ENCODE results near the gene CCT3.
A peak's percentile ranks its signal among the peaks of the same experiment; 100 is the strongest.
"Not testable (repeated sequence)": the region's sequence is repeated elsewhere in the genome, so short reads cannot be mapped to it uniquely, and the experiment has no call there.

The CCT3 gene

GRCh38 chr1:156344409-156344808 lies 6.3 kb upstream of the CCT3 start:
- H3K27me3 ChIP-seq (ENCODE audit: insufficient read depth, low read depth, severe bottlenecking) = no peaks in the 10 kb centered on the region
- no peak for TF ChIP-seq CTCF (IDR thresholded peaks at IDR 0.05; ENCODE audit: low read depth, low read length)
- H3K4me3 ChIP-seq (ENCODE audit: low read depth, low read length) = no peak overlapping the region
- no peaks in the 10 kb centered on the region for H3K9me3 ChIP-seq (ENCODE audit: severe bottlenecking)
- no peak overlapping the region for H3K27ac ChIP-seq
- H3K36me3 ChIP-seq = no peaks in the 10 kb centered on the region
- no peak for DNase-seq

- H3K9me3 ChIP-seq (ENCODE audit: severe bottlenecking) = no peaks in the 10 kb centered on the region
- H3K27me3 ChIP-seq (ENCODE audit: insufficient read depth, low read depth, severe bottlenecking) = no peaks in the 10 kb centered on the region
- H3K4me3 ChIP-seq (ENCODE audit: low read depth, low read length) = no peak overlapping the region
- TF ChIP-seq CTCF (IDR thresholded peaks at IDR 0.05; ENCODE audit: low read depth, low read length) = no peak
- DNase-seq = no peak
- no peaks in the 10 kb centered on the region for H3K36me3 ChIP-seq
- H3K27ac ChIP-seq = no peak overlapping the region
Observed at GRCh38 chr1:156342166-156342955, 4.3 kb upstream of the CCT3 start.

- H3K27me3 ChIP-seq (ENCODE audit: insufficient read depth, low read depth, severe bottlenecking) = no peaks in the 10 kb centered on the region
- no peak for DNase-seq
- H3K27ac ChIP-seq = peak overlapping the region; percentile 86
- no peaks in the 10 kb centered on the region for H3K9me3 ChIP-seq (ENCODE audit: severe bottlenecking)
- peaks cover 43% of the 10 kb centered on the region for H3K36me3 ChIP-seq
- peak; percentile 37; the same call in 1 of the 2 replicates for TF ChIP-seq CTCF (IDR thresholded peaks at IDR 0.05; ENCODE audit: low read depth, low read length)
- peak overlapping the region; percentile 84 for H3K4me3 ChIP-seq (ENCODE audit: low read depth, low read length)
Observed at GRCh38 chr1:156337888-156338179, 258 bp downstream of the CCT3 start.

- Histone ChIP-seq H3K4me3 (ENCODE audit: low read depth, low read length) (peak overlapping the region; percentile 84), H3K36me3 (peaks cover 48% of the 10 kb centered on the region), H3K9me3 (ENCODE audit: severe bottlenecking) (no peaks in the 10 kb centered on the region), H3K27me3 (ENCODE audit: insufficient read depth, low read depth, severe bottlenecking) (no peaks in the 10 kb centered on the region), H3K27ac (peak overlapping the region; percentile 86)
- DNase-seq = no peak
- no peak for TF ChIP-seq CTCF (IDR thresholded peaks at IDR 0.05; ENCODE audit: low read depth, low read length)
Observed at GRCh38 chr1:156337052-156337887, 822 bp downstream of the CCT3 start.

GRCh38 chr1:156336242-156336641 lies 1.9 kb downstream of the CCT3 start:
- no peaks in the 10 kb centered on the region for H3K27me3 ChIP-seq (ENCODE audit: insufficient read depth, low read depth, severe bottlenecking)
- no peaks in the 10 kb centered on the region for H3K9me3 ChIP-seq (ENCODE audit: severe bottlenecking)
- peak; percentile 48 for TF ChIP-seq CTCF (IDR thresholded peaks at IDR 0.05; ENCODE audit: low read depth, low read length)
- peak; percentile 49 for DNase-seq
- peaks cover 59% of the 10 kb centered on the region for H3K36me3 ChIP-seq
- H3K27ac ChIP-seq = no peak overlapping the region
- no peak overlapping the region; the same call in 1 of the 2 replicates for H3K4me3 ChIP-seq (ENCODE audit: low read depth, low read length)

- H3K27ac ChIP-seq; H3K4me3 ChIP-seq (ENCODE audit: low read depth, low read length); DNase-seq; H3K9me3 ChIP-seq (ENCODE audit: severe bottlenecking); H3K27me3 ChIP-seq (ENCODE audit: insufficient read depth, low read depth, severe bottlenecking): not testable (repeated sequence)
- H3K36me3 ChIP-seq = peaks cover 90% of the 10 kb centered on the region
Observed at GRCh38 chr1:156323179-156323578, 14.9 kb downstream of the CCT3 start.

Measured in WERI-Rb-1 (cell line).